SU-DHL-6 (cell line): Measurements from ENCODE around the gene PBXIP1.

ENCODE experiments used
- H2AFZ ChIP-seq: fragments of 200-600 bp; sonication (generic); 2 replicates; pipeline ENCODE4 v1.6.1; 2014; ENCODE audit warnings: low read depth, mild to moderate bottlenecking, moderate library complexity, mixed read lengths, antibody characterized with exemption, low read length; ENCODE audit not compliant: severe bottlenecking
- H3F3A ChIP-seq: fragments of 200-600 bp; shearing (Covaris generic); 2 replicates; pipeline ENCODE4 v1.6.0; 2016; ENCODE audit warnings: antibody characterized with exemption, mild to moderate bottlenecking; ENCODE audit not compliant: insufficient read depth
- H3K27ac ChIP-seq: fragments of 200-600 bp; sonication (generic); 2 replicates; pipeline ENCODE4 v1.5.1; 2016; ENCODE audit warnings: low read depth, mild to moderate bottlenecking, low read length, moderate library complexity, mixed read lengths
- H3K27me3 ChIP-seq: fragments of 200-600 bp; sonication (generic), shearing (Covaris generic); 2 replicates; pipeline ENCODE4 v1.6.0; 2014; ENCODE audit warnings: mild to moderate bottlenecking, low read length
- H3K36me3 ChIP-seq: fragments of 200-600 bp; sonication (generic); 2 replicates; pipeline ENCODE4 v1.6.1; 2014; ENCODE audit warnings: mild to moderate bottlenecking, low read length, mixed read lengths
- H3K4me2 ChIP-seq: fragments of 300-600, 200-600 bp; shearing (Covaris generic), sonication (generic); 2 replicates; pipeline ENCODE4 v1.6.0; 2014; ENCODE audit warnings: low read length, low read depth, mild to moderate bottlenecking; ENCODE audit not compliant: poor library complexity, severe bottlenecking
- H3K4me3 ChIP-seq: fragments of 200-600 bp; sonication (generic); 2 replicates; pipeline ENCODE4 v1.5.1; 2014; ENCODE audit warnings: antibody characterized with exemption, low read length, mild to moderate bottlenecking, mixed read lengths; ENCODE audit not compliant: insufficient read depth, poor library complexity, severe bottlenecking
- H3K79me2 ChIP-seq: fragments of 200-600 bp; sonication (generic); 2 replicates; pipeline ENCODE4 v1.6.1; 2014; ENCODE audit warnings: mild to moderate bottlenecking, low read length, moderate library complexity; ENCODE audit not compliant: insufficient read depth
- H3K9ac ChIP-seq: fragments of 200-600 bp; sonication (generic); 2 replicates; pipeline ENCODE4 v1.7.0; 2014; ENCODE audit warnings: mild to moderate bottlenecking, low read length
- H3K9me2 ChIP-seq: fragments of 200-600 bp; sonication (generic); replicated peaks from 2 replicates; pipeline ENCODE4 v1.6.1; 2014; ENCODE audit warnings: low read length; ENCODE audit not compliant: insufficient read depth
- H3K9me3 ChIP-seq: fragments of 200-600 bp; sonication (generic); 2 replicates; pipeline ENCODE4 v1.6.1; 2014; ENCODE audit warnings: low read length, mixed read lengths; ENCODE audit not compliant: insufficient read depth
- H4K20me1 ChIP-seq: fragments of 200-600 bp; sonication (generic); 2 replicates; pipeline ENCODE4 v1.6.1; 2014; ENCODE audit warnings: low read depth, mild to moderate bottlenecking, antibody characterized with exemption, low read length, moderate library complexity, mixed read lengths
- CTCF ChIP-seq: fragments of 200-600 bp; sonication (generic); IDR thresholded peaks from one replicate; pipeline ENCODE4 v1.5.1; 2017; ENCODE audit warnings: antibody characterized with exemption, mild to moderate bottlenecking, low read length, moderate library complexity; ENCODE audit not compliant: insufficient read depth, poor library complexity, severe bottlenecking
- EZH2phosphoT487 ChIP-seq: fragments of 200-600 bp; sonication (generic), shearing (Covaris generic); conservative IDR thresholded peaks from 2 replicates; pipeline ENCODE4 v1.6.1; 2018; ENCODE audit warnings: mild to moderate bottlenecking, antibody characterized with exemption, low read length, moderate library complexity, mixed read lengths

The PBXIP1 gene

DNA sequence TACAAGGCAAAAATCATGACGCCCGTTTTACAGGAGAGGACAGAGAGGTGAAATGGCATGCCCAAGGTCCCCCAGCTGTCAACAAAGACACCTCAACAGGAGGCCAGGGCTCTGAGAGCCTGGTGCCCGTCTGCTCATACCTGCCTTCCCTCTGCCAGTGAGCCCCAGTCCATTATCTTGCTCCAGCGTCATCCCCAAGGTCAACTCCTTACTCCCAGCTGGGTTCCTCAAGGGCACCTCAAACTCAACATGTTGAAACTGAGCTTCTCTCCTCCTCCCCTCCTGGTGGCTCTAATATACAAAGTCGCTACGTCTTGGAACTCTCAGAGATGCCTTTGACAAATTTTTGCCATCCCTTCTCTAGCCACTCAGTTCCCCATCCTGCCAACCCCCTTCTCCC, 3.2 kb downstream of the PBXIP1 start:
- no peaks in the 10 kb centered on the region for H3K9me2 ChIP-seq
- peaks cover 11% of the 10 kb centered on the region for H3F3A ChIP-seq
- no peaks in the 10 kb centered on the region for H3K79me2 ChIP-seq
- H3K36me3 ChIP-seq = no peaks in the 10 kb centered on the region
- no peaks in the 10 kb centered on the region for H3K9me3 ChIP-seq
- H3K27me3 ChIP-seq = no peaks in the 10 kb centered on the region
- no peak overlapping the region for H3K9ac ChIP-seq
- no peaks in the 10 kb centered on the region for H4K20me1 ChIP-seq
- no peak overlapping the region for H3K4me2 ChIP-seq
- no peak overlapping the region for H3K27ac ChIP-seq
- TF ChIP-seq CTCF = no peak
- no peak for TF ChIP-seq EZH2phosphoT487
- H3K4me3 ChIP-seq = no peak overlapping the region
- no peak overlapping the region for H2AFZ ChIP-seq

DNA sequence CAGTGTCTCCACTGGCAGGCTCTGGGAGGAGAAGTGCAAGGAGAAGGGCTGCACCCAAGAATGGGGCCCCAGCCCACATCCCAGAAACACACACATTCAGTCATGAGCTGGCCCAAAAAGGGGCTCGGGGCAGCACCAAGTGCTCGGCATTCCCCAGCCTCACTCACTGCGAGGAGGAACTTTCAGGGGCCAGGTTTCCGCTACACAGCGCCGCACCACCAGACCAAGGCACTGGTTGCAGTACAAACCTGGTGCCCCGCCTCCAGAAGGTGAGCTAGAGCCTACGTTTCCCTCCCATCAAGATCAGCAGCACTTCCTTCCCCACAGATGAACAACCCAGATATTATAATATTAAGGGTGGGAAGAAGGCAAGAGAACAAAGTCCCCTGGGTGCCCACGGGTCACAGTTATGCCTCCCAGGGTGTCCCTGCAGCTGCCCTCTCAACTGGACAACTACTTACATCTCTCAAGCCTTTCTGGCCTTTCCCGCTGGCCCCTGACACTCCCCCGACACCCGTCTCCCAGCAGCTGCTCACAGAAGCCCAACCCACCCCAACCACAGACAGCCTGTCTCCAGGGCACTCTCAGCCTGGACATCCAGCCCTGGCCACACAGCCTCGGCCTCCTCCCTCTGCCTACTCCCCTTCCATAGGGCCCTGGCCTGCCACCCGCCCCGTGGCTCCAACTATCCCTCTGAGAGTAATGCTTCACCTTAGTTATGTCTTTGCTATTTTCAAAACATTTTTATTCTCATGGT, 3.8 kb downstream of the PBXIP1 start:
- no peaks in the 10 kb centered on the region for H3K79me2 ChIP-seq
- TF ChIP-seq CTCF = no peak
- TF ChIP-seq EZH2phosphoT487 = no peak
- no peaks in the 10 kb centered on the region for H3K36me3 ChIP-seq
- no peaks in the 10 kb centered on the region for H4K20me1 ChIP-seq
- H3K9ac ChIP-seq = no peak overlapping the region
- H3K27me3 ChIP-seq = no peaks in the 10 kb centered on the region
- H3K4me2 ChIP-seq = no peak overlapping the region
- peaks cover 7% of the 10 kb centered on the region; the same call in 1 of the 2 replicates for H3F3A ChIP-seq
- H3K27ac ChIP-seq = no peak overlapping the region
- H3K9me2 ChIP-seq = no peaks in the 10 kb centered on the region
- no peaks in the 10 kb centered on the region for H3K9me3 ChIP-seq
- no peak overlapping the region for H2AFZ ChIP-seq
- H3K4me3 ChIP-seq = no peak overlapping the region

DNA sequence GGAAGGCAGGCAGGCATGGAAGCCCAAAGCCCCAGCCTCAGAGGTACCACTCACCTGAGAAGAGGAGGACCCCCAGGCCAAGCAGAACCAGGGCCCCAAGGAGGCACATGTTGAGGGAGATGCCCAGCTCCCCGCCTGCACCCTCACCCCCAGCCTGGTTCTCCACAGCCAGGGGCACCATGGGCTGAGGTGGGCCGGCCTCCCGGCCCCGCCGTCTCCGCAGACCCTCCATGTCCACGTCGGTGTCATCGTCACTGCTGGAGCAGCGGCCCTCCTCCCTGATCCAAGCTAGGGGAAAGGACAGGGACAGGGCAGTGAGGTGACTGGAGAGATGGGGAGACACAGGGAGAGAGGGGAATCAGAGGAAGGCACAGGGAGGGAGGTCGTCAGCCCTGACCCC, 7.8 kb downstream of the PBXIP1 start:
- Histone ChIP-seq H3F3A (no peaks in the 10 kb centered on the region), H3K9me3 (no peaks in the 10 kb centered on the region), H3K4me3 (no peak overlapping the region), H3K27me3 (no peaks in the 10 kb centered on the region), H3K36me3 (no peaks in the 10 kb centered on the region), H3K27ac (no peak overlapping the region), H3K79me2 (no peaks in the 10 kb centered on the region), H4K20me1 (no peaks in the 10 kb centered on the region), H3K9ac (no peak overlapping the region), H3K9me2 (no peaks in the 10 kb centered on the region), H3K4me2 (no peak overlapping the region), H2AFZ (no peak overlapping the region)
- no peak for TF ChIP-seq CTCF
- no peak for TF ChIP-seq EZH2phosphoT487
